NCI-H2107 treated with DMSO at 0.1 percent for 48 hours (cell line): ENCODE measurements around the gene MEPCE.
A peak's percentile ranks its signal among the peaks of the same experiment; 100 is the strongest.

Source experiments
- DNase-seq: peaks from one replicate; lab custom pipeline; 2025; ENCODE audit not compliant: unreplicated experiment; lab: John Stamatoyannopoulos, UW

The MEPCE gene

GRCh38 chr7:100406767-100407166 lies 22.9 kb upstream of the MEPCE start:
- DNase-seq = no peak

- DNase-seq = peak; percentile 34
These were observed 22.1 kb upstream of the MEPCE start for GRCh38 chr7:100407285-100408180.

GRCh38 chr7:100411101-100411500 lies 18.5 kb upstream of the MEPCE start:
- no peak for DNase-seq

- DNase-seq = no peak
These were observed 16.3 kb upstream of the MEPCE start for GRCh38 chr7:100413346-100413745.

GRCh38 chr7:100413889-100414288 lies 15.7 kb upstream of the MEPCE start:
- DNase-seq = no peak

- no peak for DNase-seq
These were observed 14.2 kb upstream of the MEPCE start for GRCh38 chr7:100415448-100415847.

GRCh38 chr7:100418930-100419659 lies 10.5 kb upstream of the MEPCE start:
- DNase-seq = no peak

GRCh38 chr7:100419660-100420226 lies 9.9 kb upstream of the MEPCE start:
- DNase-seq = no peak

- DNase-seq = no peak
These were observed 6.3 kb upstream of the MEPCE start for GRCh38 chr7:100423315-100423714.

- no peak for DNase-seq
These were observed 4.3 kb upstream of the MEPCE start for GRCh38 chr7:100425347-100425746.

- no peak for DNase-seq
These were observed 3.1 kb upstream of the MEPCE start for GRCh38 chr7:100426516-100426915.

GRCh38 chr7:100427762-100428198 lies 1.9 kb upstream of the MEPCE start:
- DNase-seq = no peak

GRCh38 chr7:100428199-100428966 lies 1.2 kb upstream of the MEPCE start, which contains the start of gene ZCWPW1:
Gene ZCWPW1, minus strand, starts transcription at chr7:100428703. Its CDS starts 8,054 bp downstream, at chr7:100420649.
- DNase-seq = peak; percentile 94

- peak; percentile 99 for DNase-seq
These were observed 529 bp upstream of the MEPCE start for GRCh38 chr7:100428967-100429636.

- DNase-seq = no peak
These were observed 1.1 kb downstream of the MEPCE start for GRCh38 chr7:100430493-100431285.

- DNase-seq = no peak
These were observed 1.7 kb downstream of the MEPCE start for GRCh38 chr7:100431286-100431735.

- DNase-seq = no peak
These were observed 2.4 kb downstream of the MEPCE start for GRCh38 chr7:100432053-100432452.

GRCh38 chr7:100432621-100433275 lies 3.1 kb downstream of the MEPCE start:
- no peak for DNase-seq

GRCh38 chr7:100433276-100433591 lies 3.6 kb downstream of the MEPCE start:
- no peak for DNase-seq
